HepG2 (cell line): ENCODE data around the gene BTBD1. TPM values are rescaled to one million over a fixed set of nuclear protein-coding genes. Genes with fewer than 3 reads are reported as not detected.

ENCODE experiments used
- ATF7-NPFF ChIP-seq: sonication (generic); formaldehyde crosslinking; IDR thresholded peaks from 2 replicates; pipeline ENCODE4 v1.8.1; 2023; ENCODE audit warnings: mild to moderate bottlenecking, low read depth, missing genetic modification reagents, moderate library complexity
- CCDC6 ChIP-seq: sonication (generic); formaldehyde crosslinking; IDR thresholded peaks from 2 replicates; pipeline ENCODE4 v1.8.1; 2022; ENCODE audit warnings: mild to moderate bottlenecking, missing genetic modification reagents, moderate library complexity
- CHD2 ChIP-seq: IDR thresholded peaks from 2 replicates; pipeline ENCODE4 v1.6.1; 2011; ENCODE audit warnings: low read depth, low read length, improper control_type of control experiment
- CSRNP2 ChIP-seq: sonication (generic); formaldehyde crosslinking; conservative IDR thresholded peaks from 2 replicates; pipeline ENCODE4 v1.8.0; 2022; ENCODE audit warnings: low read depth, missing genetic modification reagents
- EHMT2 ChIP-seq: fragments of 200-600 bp; sonication (generic); IDR thresholded peaks from 2 replicates; pipeline ENCODE4 v1.7.0; 2017; ENCODE audit warnings: antibody characterized with exemption, low read depth, low read length, borderline replicate concordance
- HDAC2 ChIP-seq: sonication (generic); formaldehyde crosslinking; IDR thresholded peaks from 2 replicates; pipeline ENCODE4 v1.4.0; 2020; ENCODE audit warnings: missing genetic modification reagents
- PHF8 ChIP-seq: sonication (generic); formaldehyde crosslinking; IDR thresholded peaks from 2 replicates; pipeline ENCODE4 v1.5.0; 2020; ENCODE audit warnings: missing genetic modification reagents
- POLR2A ChIP-seq, 2 experiments: IDR thresholded peaks; 2 replicates each; pipeline ENCODE4 v1.6.1; 2011; ENCODE audit warnings: low read depth in 2 of 2, low read length in 2 of 2, mild to moderate bottlenecking in 1 of 2, moderate library complexity in 1 of 2; ENCODE audit not compliant: insufficient read depth in 1 of 2
- POLR2G ChIP-seq: fragments of 200-400 bp; formaldehyde crosslinking; IDR thresholded peaks from 2 replicates; pipeline ENCODE4 v1.6.1; 2018; ENCODE audit warnings: mild to moderate bottlenecking, low read depth, low read length, moderate library complexity
- RXRB ChIP-seq: IDR thresholded peaks from 2 replicates; pipeline ENCODE4 v1.6.1; 2016; ENCODE audit warnings: borderline replicate concordance, missing genetic modification reagents, missing compliant biosample characterization
- SNAPC4 ChIP-seq: sonication (generic); formaldehyde crosslinking; IDR thresholded peaks from 2 replicates; pipeline ENCODE4 v1.4.0; 2020; ENCODE audit warnings: mild to moderate bottlenecking, missing genetic modification reagents
- SOX6 ChIP-seq, 2 experiments: fragments of 450-650 bp in 1 of 2; sonication (generic) in 1 of 2; formaldehyde crosslinking in 1 of 2; IDR thresholded peaks; 2 replicates each; pipeline versions ENCODE4 v1.4.0 to v1.6.1; 2017 to 2020; ENCODE audit warnings: antibody characterized with exemption in 1 of 2, mild to moderate bottlenecking in 1 of 2, missing genetic modification reagents in 1 of 2
- ZMYM4 ChIP-seq: sonication (generic); formaldehyde crosslinking; IDR thresholded peaks from 2 replicates; pipeline ENCODE4 v1.8.1; 2023; ENCODE audit warnings: mild to moderate bottlenecking, missing genetic modification reagents
- ZNF44 ChIP-seq: sonication (generic); formaldehyde crosslinking; IDR thresholded peaks from 2 replicates; pipeline ENCODE4 v1.5.1; 2020; ENCODE audit warnings: mild to moderate bottlenecking, missing genetic modification reagents
- ZNF564 ChIP-seq: sonication (generic); formaldehyde crosslinking; IDR thresholded peaks from 2 replicates; pipeline ENCODE4 v1.8.1; 2023; ENCODE audit warnings: mild to moderate bottlenecking, missing genetic modification reagents
- ZNF605 ChIP-seq: sonication (generic); formaldehyde crosslinking; IDR thresholded peaks from 2 replicates; pipeline ENCODE4 v1.8.0; 2022; ENCODE audit warnings: mild to moderate bottlenecking, missing genetic modification reagents
- polyA plus RNA-seq, 8 experiments: library from polyadenylated mRNA; depleted of rRNA in 3 of 8; stranded (reverse) in 7 of 8; unstranded in 1 of 8; fragments of >200 nt; fragmentation: Illumina TruSeq in 4 of 8; extraction: Trizol in 4 of 8; gene quantifications; 2 replicates each; pipeline versions ENCODE4 v1.2.1 to v1.2.3, GENCODE V29; 2011 to 2016; ENCODE audit warnings: low read depth in 4 of 8, missing spikeins in 1 of 8, mixed read lengths in 1 of 8; ENCODE audit not compliant: insufficient read depth in 1 of 8
- total RNA-seq, 5 experiments: library from RNA; depleted of rRNA; stranded (reverse); fragments of >200 nt; fragmentation: Illumina TruSeq; extraction: Trizol; gene quantifications; 2 replicates each; pipeline ENCODE4 v1.2.3, GENCODE V29; 2016; ENCODE audit warnings: low read depth in 1 of 5
- TF ChIP-seq, protein P1 (sequence below): sonication (generic); formaldehyde crosslinking; IDR thresholded peaks from 2 replicates; pipeline ENCODE4 v1.5.1; 2020; ENCODE audit warnings: mild to moderate bottlenecking, missing genetic modification reagents
- TF ChIP-seq, protein P2 (sequence below): sonication (generic); formaldehyde crosslinking; IDR thresholded peaks from 2 replicates; pipeline ENCODE4 v1.4.0; 2020; ENCODE audit warnings: mild to moderate bottlenecking, missing genetic modification reagents

BTBD1 gene
- total and polyA plus RNA-seq, 2 of the 13 experiments (the other 11 are each of a cell fraction or from before 2014, with no cell fraction given), result 32.1 to 53.9 TPM

GRCh38 chr15:82985688-82986441, 81.2 kb downstream of the BTBD1 start, which contains the start of gene RAMAC (continued):
- TF ChIP-seq SNAPC4 (CRISPR knock-in tag) (peak; percentile 73; the same call in 1 of the 2 replicates), ZNF564 (CRISPR knock-in tag) (peak; percentile 71; the same call in 1 of the 2 replicates), ZNF605 (CRISPR knock-in tag) (peak; percentile 72), ZNF44 (CRISPR knock-in tag) (peak; percentile 79; the same call in 1 of the 2 replicates), SOX6 (IDR thresholded peaks at IDR 0.05) (no peak), SOX6 (CRISPR knock-in tag; IDR thresholded peaks at IDR 0.05) (peak; percentile 54), HDAC2 (CRISPR knock-in tag) (peak; percentile 71), CHD2 (peak; percentile 92), ATF7-NPFF (CRISPR knock-in tag) (peak; percentile 76), POLR2A (IDR thresholded peaks at IDR 0.05; ENCODE audit: insufficient read depth in 1 of 2, low read depth in 2 of 2, low read length in 2 of 2) (peak; percentile 74 to 76), RXRB (peak; percentile 53; the same call in 1 of the 2 replicates), CSRNP2 (CRISPR knock-in tag) (0 out of 2 replicates have a peak, but pooled peaks have one; percentile 45), CCDC6 (CRISPR knock-in tag) (peak; percentile 80; the same call in 1 of the 2 replicates), POLR2G (peak; percentile 90), EHMT2 (peak; percentile 93), PHF8 (CRISPR knock-in tag) (peak; percentile 80), ZMYM4 (peak; percentile 95)
- TF ChIP-seq, protein P1, sequence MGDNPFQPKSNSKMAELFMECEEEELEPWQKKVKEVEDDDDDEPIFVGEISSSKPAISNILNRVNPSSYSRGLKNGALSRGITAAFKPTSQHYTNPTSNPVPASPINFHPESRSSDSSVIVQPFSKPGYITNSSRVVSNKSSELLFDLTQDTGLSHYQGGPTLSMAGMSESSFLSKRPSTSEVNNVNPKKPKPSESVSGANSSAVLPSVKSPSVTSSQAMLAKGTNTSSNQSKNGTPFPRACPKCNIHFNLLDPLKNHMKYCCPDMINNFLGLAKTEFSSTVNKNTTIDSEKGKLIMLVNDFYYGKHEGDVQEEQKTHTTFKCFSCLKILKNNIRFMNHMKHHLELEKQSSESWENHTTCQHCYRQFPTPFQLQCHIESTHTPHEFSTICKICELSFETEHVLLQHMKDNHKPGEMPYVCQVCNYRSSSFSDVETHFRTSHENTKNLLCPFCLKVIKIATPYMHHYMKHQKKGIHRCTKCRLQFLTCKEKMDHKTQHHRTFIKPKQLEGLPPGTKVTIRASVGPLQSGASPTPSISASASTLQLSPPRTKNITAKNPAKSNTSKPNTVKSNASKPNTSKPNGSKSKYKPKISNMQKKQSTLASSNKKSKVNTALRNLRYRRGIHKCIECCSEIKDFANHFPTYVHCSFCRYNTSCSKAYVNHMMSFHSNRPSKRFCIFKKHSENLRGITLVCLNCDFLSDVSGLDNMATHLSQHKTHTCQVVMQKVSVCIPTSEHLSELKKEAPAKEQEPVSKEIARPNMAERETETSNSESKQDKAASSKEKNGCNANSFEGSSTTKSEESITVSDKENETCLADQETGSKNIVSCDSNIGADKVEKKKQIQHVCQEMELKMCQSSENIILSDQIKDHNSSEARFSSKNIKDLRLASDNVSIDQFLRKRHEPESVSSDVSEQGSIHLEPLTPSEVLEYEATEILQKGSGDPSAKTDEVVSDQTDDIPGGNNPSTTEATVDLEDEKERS, result peak; percentile 63; the same call in 1 of the 2 replicates
- TF ChIP-seq, protein P2, sequence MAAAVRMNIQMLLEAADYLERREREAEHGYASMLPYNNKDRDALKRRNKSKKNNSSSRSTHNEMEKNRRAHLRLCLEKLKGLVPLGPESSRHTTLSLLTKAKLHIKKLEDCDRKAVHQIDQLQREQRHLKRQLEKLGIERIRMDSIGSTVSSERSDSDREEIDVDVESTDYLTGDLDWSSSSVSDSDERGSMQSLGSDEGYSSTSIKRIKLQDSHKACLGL (CRISPR knock-in tag), result peak; percentile 91
